DMS153 treated with DMSO at 0.1 percent for 48 hours (cell line): Measurements from ENCODE around the gene SLC13A2.
"Not testable (repeated sequence)": the region's sequence is repeated elsewhere in the genome, so short reads cannot be mapped to it uniquely, and the experiment has no call there.

Experiments
- DNase-seq: peaks from one replicate; lab custom pipeline; 2025; ENCODE audit not compliant: unreplicated experiment; lab: John Stamatoyannopoulos, UW

SLC13A2 gene, protein sequence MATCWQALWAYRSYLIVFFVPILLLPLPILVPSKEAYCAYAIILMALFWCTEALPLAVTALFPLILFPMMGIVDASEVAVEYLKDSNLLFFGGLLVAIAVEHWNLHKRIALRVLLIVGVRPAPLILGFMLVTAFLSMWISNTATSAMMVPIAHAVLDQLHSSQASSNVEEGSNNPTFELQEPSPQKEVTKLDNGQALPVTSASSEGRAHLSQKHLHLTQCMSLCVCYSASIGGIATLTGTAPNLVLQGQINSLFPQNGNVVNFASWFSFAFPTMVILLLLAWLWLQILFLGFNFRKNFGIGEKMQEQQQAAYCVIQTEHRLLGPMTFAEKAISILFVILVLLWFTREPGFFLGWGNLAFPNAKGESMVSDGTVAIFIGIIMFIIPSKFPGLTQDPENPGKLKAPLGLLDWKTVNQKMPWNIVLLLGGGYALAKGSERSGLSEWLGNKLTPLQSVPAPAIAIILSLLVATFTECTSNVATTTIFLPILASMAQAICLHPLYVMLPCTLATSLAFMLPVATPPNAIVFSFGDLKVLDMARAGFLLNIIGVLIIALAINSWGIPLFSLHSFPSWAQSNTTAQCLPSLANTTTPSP

DNA sequence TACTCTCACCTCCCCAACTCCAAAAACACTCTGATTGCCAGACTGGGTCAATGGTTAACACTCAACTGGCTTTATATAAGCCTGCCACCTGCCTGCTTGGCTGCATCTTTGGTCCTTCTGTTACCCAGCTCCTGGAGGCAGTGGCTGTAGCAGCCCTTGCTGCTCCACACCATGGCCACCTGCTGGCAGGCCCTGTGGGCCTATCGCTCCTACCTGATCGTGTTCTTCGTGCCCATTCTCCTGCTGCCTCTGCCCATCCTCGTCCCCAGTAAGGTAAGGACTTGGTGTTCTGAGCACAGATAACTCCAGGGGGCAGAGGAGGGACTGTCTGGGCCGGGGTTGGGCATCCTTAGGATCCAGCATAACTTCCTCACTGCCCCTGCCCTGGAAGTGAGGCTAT lies at the start of gene SLC13A2:
SLC13A2 (plus strand) TSS at position 103 of the 400 bp plus-strand sequence; CDS start at position 172, 69 bp downstream.
- DNase-seq, result no peak

DNA sequence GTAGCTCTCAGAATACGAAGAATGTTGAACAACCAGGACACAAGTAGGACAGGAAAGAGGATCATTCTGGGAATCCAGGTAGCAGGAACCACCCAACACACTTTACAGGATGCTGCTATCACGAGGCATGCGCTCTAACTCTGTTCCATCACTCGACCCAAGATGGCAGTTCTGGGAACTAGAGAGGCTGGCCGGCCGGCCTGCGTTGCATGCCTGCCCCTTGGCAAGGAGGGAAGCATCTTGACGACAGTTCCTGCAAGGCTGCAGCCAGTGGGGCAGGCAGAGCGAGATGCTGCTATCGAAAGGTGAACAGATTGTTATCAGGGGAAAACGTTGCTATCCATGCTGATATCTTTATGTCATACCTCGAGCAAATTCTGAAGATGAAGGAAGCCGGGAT lies 48.2 kb upstream of the SLC13A2 start:
- DNase-seq, result no peak

DNA sequence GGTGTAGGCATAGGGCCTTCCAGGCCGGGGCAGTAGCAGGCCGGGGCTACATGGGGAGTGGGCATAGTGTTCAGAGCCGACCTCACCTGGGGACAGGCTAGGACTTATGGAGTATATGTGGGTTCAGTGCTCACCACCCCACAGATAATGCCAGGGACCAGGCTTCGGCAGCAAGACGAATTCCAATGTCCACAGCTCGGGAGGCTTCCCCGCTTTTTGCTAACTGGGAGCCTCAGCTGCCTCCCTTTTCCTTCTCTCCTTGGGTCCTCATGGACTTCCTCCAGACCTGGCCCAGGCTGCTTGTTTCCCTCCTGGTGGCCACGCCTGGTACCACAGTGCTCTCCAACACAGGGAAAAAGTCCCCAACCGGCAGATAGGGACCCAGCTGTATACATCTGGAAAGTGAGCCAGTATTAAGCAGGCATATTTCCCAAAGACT lies 47.3 kb upstream of the SLC13A2 start:
- no peak for DNase-seq

DNA sequence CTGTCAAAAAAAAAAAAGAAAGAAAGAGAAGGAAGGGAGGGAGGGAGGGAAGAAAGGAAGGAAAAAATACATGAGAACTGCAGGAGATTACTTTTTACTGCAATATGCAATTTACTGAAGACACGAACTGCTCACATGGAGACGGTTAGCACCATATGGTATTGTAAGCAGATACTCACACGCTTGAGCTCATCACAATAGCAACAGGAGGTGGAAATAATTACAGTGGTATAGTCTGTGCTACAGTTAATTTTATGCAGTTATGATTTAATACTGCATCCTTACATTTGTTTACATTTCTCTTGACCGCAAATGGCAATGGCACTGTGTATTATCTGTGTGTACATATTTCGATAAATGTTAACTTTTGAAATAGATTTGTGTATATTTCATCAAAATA lies 46.1 kb upstream of the SLC13A2 start:
- no peak for DNase-seq

DNA sequence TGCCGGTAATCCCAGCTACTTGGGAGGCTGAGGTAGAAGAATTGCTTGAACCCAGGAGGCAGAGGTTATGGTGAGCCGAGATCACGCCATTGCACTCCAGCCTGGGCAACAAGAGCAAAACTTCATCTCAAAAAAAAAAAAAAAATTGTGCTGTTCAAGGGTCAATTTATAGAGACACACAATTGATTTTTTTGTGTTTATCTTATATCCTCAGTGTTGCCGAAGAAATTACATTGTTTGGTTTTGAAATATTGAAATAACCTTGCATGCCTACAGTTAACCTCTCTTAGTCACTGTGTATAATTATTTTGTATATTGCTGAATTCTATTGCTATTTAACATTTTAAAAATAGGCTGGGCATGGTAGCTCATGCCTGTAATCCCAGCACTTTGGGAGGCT lies 45.5 kb upstream of the SLC13A2 start:
- DNase-seq, result not testable (repeated sequence)

DNA sequence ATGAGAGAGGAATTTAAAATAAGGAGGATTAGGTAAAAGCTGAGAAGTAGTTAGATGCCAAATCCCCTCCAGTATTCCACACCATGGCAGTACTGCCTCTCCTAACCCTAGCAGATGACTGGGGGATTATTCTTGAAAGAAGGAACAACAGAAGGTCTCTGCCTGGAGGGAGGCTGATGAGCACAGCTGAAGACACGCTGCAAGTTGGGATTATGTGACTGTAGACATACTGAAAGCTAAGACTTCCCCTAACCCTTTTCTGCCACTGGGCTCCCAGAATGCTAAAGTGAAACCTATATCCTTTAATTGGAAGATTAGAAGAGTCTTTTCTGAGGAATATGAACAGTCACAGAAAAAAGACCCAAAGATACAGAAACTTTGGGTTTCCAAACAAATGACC lies 39.7 kb upstream of the SLC13A2 start:
- no peak for DNase-seq

DNA sequence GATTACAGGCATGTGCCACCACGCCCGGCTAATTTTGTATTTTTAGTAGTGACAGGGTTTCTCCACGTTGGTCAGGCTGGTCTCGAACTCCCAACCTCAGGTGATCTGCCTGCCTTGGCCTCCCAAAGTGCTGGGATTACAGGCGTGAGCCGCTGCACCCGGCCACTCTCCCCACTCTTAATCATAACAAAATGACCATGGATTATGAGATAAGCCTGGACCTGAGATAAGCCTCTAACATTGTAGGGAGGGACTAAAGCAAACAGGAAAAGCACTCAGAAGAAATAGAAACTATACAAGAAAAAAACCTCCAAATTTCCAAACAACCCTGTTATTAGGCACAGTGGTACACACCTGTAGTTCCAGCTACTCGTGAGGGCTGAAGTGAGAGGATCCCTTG lies 39.1 kb upstream of the SLC13A2 start:
- not testable (repeated sequence) for DNase-seq

DNA sequence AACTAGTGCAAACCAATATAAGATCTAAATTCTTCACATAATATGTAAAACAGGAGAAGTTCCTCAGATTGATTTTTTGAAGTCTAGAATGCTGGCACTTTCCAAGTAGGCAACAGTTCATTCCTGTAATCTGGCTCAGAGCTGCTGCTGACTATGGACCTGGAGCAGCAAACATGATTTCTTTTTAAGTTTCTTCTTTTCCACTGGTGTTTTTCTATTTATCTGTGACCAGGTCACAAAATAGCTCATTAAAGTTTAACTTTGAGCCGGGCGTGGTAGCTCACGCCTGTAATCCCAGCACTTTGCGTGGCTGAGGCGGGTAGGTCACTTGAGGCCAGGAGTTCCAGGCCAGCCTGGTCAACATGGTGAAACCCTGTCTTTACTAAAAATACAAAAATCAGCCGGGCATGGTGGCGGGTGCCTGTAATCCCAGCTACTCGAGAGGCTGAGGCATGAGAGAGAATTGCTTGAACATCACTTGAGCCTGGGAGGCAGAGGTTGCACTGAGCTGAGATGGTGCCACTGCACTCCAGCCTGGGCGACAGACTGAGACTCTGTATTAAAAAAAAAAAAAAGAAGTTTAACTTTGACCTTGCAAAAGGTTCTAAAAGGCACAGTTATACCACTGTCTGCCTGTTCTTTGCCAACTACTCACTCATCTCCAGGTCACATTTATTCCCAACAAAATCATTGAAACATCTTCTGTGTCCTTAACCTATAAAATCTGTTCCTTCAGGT lies 29.4 kb upstream of the SLC13A2 start:
- DNase-seq, result no peak

DNA sequence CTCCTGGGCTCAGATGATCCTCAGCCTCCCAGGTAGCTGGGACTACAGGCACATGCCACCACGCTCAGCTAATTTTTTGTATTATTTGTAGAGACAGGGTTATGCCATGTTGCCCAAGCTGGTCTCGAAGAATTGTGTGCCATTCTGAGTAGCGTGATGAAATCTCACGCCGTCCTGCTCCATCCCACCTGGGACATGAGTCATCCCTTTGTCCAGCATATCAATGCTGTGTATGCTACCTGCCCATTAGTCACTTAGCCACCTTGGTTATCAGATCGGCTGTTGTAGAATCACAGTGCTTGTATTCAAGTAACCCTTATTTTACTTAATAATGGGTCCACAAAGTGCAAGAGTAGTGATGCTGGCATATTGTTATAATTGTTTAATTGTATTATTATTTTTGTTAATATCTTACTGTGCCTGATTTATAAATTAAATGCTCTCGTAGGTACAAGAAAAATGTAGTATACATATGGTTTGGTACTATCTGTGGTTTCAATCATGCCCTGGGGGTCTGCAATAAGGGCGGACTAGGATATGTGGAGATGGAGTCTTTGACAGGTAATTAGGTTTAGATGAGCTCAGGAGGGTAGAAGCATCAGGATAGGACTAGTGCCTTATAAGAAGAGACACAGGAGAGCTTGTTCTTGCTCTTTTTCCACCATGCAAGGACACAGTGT lies 26.6 kb upstream of the SLC13A2 start:
- no peak for DNase-seq

DNA sequence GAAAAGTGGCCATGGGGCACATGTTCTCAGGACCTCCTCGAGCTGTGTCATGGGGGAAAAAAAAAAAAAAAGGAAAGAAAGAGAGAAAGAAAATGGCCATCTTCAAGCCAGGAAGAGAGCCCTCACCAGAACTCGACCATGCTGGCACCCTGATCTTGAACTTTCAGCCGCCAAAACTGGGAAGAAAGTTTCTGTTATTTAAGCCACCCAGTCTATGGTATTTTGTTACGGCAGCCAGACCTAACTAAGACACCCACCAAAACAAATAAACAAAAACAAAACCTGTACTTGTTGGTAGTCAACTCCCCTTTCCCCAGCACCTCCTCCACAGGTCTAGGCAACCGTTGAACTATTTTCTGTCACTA lies 26.1 kb upstream of the SLC13A2 start:
- no peak for DNase-seq

DNA sequence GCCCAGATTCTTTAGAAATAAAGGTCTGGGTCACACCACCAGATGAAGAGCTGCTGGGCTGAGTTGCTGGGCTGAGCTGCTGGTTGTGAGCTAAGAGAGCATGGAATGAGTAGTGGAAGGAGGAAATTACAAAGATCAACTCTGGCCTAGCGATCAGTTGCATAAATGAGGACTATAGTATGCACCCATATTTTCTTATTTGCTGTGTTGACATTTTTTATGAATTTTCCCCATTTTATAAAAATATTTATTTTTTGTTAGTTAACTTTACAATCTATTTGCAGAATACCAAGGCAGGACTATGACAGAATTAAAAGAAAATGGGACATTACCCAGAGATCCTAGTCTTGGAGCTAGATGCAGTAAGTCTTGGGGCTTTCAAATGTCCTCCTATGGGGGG lies 23.6 kb upstream of the SLC13A2 start:
- no peak for DNase-seq

DNA sequence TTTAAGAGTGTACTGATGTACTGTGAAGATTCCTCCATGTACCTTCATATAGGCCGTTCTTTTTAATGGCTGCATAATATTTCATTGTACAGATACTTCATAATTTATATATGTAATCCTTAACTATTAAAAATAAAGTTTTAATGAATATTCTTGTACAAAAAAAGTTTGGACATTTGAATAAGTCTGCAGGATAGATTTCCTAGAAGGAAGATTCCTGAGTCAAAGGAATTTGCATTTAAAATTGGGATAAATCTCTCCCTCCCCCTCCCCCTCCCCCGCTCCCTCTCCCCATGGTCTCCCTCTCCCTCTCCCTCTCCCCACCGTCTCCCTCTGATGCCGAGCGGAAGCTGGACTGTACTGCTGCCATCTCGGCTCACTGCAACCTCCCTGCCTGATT lies 15.6 kb upstream of the SLC13A2 start:
- no peak for DNase-seq

DNA sequence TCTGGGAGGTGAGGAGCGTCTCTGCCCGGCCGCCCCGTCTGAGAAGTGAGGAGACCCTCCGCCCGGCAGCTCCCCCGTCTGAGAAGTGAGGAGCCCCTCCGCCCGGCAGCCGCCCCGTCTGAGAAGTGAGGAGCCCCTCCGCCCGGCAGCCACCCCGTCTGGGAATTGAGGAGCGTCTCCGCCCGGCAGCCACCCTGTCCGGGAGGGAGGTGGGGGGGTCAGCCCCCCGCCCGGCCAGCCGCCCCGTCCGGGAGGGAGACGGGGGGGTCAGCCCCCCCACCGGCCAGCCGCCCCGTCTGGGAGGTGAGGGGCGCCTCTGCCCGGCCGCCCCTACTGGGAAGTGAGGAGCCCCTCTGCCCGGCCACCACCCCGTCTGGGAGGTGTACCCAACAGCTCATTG lies 14.6 kb upstream of the SLC13A2 start:
- not testable (repeated sequence) for DNase-seq

DNA sequence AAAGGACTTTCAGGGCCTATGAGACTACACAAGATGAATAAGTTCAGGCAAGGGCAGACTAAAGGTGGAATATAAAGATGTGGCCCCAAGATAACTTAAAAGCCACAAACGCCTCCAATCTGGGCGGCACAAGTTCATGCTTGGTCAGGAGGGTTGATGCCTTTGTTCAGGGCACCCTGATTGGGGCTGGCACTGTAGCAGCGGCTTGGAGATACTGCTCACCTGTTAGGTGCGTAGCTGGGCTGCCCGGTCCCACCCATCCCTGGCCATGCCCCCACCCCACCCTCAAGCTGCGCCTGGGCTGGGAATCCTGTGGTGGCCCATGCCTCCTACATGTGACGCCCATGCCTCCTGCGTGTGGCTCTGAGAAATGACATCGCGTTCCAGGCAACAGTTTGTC lies 12.5 kb upstream of the SLC13A2 start:
- DNase-seq, result no peak

DNA sequence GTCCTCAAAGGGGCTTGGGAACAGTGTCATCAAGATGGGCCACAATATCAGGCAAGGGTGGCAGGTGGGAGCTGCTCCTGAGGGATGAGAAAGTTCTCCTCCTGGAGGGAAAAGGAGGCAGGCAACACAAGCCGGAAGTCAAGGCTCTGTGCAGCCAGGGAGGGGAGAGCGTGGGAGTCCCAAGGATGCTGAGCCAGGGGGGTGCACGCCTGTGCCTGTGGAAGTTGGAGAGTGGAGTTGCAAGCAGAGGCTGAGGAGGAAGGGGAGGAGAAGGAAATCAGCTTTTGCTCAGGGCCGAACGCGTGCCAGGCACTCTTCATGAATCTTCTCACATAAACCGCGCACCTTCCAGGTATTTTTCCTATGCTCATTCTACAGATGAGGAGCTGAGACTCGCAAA lies 7.4 kb upstream of the SLC13A2 start:
- no peak for DNase-seq

DNA sequence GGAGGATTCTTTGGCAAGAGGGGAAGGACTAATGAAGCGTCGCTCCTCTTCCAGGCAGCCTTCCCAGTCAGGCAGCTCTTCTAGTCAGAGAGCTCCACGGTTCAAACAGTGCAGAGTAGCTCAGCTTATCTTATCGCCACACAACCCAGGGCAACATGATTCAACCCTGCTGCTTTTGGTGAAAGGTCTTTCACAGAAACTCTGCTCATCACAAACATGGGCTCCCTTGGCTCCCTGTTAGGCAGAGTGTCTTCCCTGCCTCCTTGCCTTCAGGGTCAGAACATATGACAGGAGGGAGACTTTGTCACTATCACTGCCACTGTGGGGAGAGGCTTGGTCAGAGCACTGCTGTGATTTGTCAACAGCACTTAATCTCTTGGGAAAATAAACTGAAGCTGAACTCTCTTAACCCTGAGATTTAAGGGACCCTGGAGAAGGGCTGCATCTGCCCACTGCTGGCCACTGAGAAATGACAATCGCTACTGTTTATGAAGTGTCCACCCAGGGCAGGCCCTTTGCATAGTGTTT lies 6.9 kb upstream of the SLC13A2 start:
- DNase-seq, result no peak

DNA sequence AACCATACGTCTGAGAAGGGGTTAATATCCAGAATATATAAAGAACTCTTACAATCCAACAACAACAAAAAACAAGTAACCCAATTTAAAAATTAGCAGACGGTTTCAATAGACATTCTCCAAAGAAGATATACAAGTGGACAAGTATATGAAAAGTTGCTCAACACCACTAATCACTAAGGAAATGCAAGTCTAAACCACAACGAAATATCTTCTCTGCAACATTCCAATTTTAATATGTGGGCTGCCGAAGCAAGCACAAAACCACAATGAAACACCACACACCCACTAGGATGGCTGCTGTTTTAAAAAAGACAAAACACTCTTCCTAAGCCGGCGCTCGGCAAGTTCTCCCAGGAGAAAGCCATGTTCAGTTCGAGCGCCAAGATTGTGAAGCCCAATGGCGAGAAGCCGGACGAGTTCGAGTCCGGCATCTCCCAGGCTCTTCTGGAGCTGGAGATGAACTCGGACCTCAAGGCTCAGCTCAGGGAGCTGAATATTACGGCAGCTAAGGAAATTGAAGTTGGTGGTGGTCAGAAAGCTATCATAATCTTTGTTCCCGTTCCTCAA lies 5.9 kb upstream of the SLC13A2 start:
- no peak for DNase-seq

DNA sequence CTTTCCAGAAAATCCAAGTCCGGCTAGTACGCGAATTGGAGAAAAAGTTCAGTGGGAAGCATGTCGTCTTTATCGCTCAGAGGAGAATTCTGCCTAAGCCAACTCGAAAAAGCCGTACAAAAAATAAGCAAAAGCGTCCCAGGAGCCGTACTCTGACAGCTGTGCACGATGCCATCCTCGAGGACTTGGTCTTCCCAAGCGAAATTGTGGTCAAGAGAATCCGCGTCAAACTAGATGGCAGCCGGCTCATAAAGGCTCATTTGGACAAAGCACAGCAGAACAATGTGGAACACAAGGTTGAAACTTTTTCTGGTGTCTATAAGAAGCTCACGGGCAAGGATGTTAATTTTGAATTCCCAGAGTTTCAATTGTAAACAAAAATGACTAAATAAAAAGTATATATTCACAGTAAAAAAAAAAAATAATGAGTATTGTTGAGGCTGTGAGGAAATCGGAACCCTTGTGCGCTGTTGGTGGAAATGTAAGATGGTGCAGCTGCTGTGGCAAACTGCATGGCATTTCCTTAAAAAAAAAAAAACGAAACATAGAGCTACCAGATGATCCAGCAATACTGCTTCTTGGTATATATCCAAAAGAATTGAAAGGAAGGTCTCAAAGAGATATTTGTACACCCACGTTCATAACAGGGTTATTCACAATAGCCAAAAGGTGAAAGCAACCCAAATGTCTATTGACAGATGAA lies 5.3 kb upstream of the SLC13A2 start:
- DNase-seq, result not testable (repeated sequence)

DNA sequence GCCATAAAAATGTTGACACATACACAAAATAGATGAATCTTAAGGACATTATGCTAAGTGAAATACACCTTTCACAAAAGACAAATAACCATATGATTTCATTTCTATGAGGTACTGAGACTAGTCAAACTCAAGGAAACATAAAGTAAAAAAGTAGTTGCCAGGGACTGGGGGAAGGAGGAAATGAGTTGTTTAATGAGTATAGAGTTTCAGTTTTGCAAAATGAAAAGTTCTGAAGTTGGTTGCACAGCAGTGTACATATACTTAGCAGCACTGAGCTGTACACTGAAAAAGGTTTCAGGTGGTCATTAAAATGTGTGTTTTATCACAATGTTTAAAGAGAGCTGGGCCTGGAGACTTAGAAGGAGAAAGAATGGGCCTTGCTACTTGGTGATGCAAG lies 4.7 kb upstream of the SLC13A2 start:
- DNase-seq, result no peak

DNA sequence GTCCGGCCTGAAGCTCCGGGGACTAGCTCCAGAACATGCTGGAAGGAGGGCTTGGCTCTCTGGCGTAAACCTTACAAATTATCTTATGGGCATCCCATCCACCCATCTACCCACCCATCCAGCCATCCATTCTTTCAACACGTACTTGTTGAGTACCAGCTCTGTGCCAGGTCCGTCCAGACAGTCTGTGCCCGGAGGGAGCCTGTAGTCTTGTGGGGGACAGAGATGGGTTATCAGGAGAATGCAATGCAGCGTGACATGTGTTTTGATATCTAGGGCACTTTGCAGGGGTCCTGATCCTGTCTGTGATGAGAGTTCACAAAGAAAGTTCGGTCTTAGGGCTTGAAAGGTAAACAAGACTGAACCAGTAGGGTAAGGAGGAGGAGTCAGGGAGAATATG lies 4.1 kb upstream of the SLC13A2 start:
- DNase-seq, result no peak
